NCI-H1092 (cell line): Measurements from ENCODE around the gene PLA2G2F.

Experiments
- DNase-seq: peaks from one replicate; lab custom pipeline; 2025; lab: John Stamatoyannopoulos, UW

PLA2G2F gene, protein sequence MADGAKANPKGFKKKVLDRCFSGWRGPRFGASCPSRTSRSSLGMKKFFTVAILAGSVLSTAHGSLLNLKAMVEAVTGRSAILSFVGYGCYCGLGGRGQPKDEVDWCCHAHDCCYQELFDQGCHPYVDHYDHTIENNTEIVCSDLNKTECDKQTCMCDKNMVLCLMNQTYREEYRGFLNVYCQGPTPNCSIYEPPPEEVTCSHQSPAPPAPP

GRCh38 chr1:20138961-20139550, at the start of gene PLA2G2F:
Gene PLA2G2F, plus strand, starts transcription at chr1:20139323. Its CDS starts 105 bp downstream, at chr1:20139428.
- DNase-seq: no peak

DNA sequence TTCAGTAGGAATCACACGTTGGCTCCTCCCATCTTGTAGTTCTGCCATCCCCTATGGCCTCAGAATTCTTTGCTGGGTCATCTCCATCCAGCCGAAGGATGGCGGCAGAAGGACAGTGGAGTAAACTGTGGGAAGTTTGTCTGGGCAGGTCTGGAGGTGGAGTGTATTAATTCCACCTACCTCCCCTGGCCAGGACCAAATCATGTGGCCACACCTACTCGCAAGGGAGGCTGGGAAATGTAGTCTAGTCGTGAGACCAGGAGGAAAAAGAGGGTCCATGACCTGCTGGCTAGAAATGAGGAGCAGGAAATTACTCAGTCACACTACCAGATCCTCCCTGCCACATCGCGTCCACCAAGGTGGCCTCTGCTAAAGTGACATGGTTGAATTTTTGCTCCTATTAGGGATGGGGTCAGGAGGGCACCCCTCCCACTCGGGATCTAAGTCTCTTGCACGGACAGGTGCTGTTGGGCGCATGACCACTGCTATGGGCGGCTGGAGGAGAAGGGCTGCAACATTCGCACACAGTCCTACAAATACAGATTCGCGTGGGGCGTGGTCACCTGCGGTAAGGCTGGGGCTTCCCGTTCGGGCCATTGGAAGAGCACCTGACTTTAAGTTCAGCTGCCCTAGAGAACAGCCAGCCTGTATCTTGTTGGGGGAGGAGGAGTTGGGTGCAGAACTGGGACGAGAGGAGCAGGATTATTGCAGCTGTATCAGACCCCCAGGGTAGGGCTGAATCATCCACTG, 49.6 kb upstream of the PLA2G2F start:
- DNase-seq: no peak

DNA sequence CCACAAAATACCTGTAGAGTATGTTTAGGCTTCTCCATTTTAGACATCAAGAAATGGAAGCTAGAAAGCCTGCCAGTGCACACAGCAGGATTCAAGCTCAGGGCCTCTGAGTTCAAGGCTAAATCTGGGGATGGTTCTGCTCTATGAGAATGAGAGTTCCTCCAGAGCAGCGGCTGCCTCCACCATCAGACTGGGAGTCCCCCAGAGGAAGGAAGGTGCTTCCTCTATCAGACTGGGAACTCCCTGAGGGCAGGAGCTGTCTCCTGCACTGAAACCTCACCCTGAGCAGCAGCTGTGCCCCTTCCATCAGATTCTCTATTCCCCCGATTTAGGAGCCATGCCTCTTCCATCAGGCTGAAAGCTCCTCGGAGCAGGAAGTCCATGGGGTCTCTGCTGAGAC, 49.0 kb upstream of the PLA2G2F start:
- no peak for DNase-seq

DNA sequence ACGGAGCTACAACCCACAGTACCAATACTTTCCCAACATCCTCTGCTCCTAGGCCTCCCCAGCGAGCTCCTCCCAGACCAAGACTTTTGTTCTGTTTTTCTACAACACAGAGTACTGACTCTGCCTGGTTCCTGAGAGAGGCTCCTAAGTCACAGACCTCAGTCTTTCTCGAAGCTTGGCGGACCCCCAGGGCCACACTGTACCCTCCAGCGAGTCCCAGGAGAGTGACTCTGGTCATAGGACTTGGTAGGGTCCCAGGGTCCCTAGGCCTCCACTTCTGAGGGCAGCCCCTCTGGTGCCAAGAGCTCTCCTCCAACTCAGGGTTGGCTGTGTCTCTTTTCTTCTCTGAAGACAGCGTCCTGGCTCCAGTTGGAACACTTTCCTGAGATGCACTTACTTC, 48.5 kb upstream of the PLA2G2F start:
- no peak for DNase-seq

DNA sequence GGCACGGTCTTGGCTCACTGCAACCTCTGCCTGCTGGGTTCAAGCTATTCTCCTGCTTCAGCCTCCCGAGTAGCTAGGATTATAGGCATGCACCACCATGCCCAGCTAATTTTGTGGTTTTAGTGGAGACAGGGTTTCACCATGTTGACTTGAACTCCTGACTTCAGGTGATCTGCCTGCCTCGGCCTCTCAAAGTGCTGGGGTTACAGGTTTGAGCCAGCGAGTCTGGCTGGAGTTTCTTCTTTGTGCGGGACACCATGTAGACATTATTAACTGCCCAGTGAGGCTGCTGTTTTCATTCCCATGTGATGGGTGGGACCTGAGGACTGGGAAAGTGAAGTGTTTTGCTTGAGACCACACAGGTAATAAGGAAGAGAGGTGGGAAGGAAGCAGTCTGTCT, 45.8 kb upstream of the PLA2G2F start:
- DNase-seq: no peak

- DNase-seq: no peak
Observed at GRCh38 chr1:20093940-20094391, 45.2 kb upstream of the PLA2G2F start.

DNA sequence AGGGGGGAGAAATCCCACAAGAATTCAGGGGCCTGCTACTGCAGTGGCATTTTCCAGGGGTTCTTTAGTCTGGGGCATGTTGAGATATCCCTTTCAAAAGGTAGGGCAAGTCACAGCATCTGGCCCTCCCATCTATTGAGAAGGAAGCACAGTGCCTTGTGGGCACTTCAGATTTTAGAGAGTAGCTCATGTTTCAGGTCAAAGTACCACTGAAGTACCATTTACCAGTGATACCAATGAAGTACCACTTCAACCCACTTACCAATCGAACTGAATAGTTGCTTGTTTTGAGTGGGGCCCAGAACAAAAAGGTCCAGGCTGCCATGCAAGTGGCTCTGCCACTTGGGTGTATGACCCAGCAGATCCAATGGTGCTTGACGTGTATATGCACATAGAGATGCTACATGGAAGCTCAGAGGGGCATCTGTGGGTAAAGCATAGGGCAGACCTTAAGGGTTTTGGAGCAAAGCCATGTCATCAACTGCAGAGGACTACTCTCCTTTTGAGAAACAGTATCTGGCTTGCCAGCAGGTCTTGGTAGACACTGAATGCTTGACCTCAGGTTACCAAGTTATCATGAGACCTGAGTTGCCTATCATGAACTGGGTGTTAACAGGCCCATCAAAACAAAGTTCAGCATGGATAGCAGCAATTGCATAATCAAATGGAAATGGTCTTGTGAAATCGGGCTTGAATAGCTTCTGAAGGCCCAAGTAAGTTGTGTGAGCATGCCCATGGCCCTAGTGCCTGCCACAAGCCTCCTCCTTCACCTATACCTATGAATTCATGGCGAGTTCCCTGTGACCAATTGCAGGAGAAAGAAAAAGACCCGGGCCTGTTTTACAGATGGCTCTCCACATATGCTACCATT, 43.3 kb upstream of the PLA2G2F start:
- no peak for DNase-seq

- no peak for DNase-seq
Observed at GRCh38 chr1:20096840-20097447, 42.2 kb upstream of the PLA2G2F start.

DNA sequence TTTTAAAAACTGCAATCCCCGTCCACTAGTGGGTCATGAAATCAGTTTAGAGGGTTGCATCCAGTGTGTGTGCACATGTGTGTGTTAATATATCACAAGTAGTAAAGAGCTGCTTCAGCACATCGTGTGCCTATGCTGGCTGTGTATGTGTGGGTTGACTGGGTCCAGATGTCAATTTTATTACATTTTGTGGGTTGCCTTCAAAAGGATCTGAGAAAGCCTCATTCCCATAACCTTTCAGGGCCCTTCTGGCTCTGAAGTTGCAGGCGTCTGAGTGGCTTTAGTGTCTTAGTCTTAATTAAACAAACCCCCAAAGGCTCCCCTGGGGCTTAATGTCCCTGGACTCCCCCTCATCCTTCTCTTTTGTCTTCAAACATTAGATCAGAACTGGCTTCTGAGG, 39.6 kb upstream of the PLA2G2F start:
- DNase-seq: no peak

DNA sequence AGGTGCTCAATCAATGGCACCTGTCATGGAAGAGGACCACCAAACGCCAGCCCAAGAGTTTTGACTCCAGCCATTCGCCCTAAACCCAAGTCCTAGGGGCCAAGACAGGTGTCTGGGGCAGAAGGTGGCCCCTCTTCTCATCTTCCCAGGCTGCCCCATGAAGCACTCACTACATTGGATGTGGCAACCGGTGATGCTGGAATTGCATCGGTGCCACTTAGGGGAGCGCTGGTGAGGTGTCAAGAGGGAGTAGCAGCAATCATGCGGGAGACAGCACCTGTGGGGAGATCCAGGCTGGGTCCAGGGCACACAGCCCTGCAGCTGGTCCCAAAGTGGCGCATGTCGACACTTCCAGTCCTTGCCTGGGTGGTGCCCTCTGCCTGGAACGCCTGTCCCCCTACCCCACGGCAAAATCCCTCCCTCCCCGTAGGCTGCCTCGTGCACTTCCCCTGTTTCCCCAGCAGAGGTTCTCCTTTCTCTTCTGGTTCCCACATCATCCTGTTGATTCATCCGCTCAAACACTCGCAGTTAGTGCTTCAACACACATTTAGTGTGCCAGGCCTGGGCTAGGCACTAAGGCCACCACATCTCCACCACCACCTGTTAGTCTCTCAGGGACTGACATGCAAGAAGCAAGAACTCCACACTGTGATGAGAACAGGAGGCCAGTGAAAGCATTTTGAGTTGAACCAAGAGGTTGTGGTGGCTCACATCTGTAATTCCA, 38.3 kb upstream of the PLA2G2F start:
- DNase-seq: peak; percentile 25

GRCh38 chr1:20102875-20103274, 36.2 kb upstream of the PLA2G2F start:
- no peak for DNase-seq

DNA sequence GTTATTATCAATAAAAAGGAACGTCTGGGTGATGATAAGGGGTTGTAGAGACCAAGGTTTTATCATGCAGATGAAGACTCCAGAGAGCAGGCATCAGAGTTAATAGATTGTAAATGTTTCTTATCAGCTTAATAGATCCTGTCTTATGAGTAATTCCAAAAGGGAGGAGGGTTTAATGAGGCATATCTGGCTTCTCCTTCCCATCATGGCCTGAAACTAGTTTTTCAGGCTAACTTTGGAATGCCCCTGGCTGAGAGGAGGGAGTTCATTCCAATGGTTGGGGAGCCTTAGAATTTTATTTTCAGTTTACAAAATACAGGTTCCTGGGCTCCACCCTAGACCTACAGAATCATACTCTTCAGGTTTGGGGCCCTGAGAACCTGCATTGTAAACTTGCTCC, 33.3 kb upstream of the PLA2G2F start:
- no peak for DNase-seq

- no peak for DNase-seq
Observed at GRCh38 chr1:20107351-20107750, 31.8 kb upstream of the PLA2G2F start.

DNA sequence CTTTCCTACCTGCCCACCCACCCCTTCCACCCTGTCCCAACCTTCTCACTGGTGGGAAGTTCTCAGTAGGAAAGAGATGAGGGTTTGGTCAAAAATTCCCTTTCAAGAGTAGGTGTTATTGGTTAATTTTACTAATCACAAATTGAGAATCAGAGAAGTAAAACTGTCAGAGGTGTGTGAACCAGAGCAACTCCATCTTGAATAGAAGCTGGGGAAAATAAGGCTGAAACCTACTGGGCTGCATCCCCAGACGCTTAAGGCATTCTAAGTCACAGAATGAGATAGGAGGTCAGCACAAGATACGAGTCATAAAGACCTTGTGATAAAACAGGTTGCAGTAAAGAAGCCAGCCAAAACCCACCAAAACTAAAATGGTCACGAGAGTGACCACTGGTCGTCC, 31.3 kb upstream of the PLA2G2F start:
- DNase-seq: no peak

- no peak for DNase-seq
Observed at GRCh38 chr1:20108366-20109123, 30.6 kb upstream of the PLA2G2F start.

DNA sequence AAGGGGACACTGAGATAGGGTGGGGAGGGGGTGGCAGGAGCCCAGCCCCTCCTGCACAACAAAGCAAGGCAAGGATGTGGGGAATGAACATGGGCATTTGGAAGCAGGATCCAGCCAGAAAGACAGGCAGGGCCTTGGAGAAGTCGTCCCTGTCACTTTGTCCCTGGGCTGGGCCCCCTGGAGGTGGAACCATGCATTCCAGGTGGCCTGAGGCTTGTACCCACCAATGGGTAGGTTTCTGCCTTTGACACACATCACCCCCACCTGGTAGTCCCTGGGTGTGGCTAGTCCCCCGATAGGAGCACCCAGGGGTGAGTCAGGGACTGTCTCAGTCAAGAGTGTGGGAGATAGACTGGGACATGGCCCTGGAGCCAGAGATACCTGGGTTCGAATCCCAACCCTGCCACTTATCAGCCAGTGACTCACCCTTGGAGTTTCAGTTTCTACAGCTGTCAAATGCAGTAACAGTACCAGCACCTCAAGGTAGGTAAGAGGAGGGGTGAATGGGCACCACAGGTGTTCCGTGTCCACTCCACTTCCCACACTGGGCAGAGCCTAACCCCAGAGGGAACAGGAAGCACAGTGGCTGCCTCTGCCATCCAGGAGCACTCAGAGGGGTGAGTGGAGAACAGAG, 29.8 kb upstream of the PLA2G2F start:
- DNase-seq: no peak

GRCh38 chr1:20110679-20111078, 28.4 kb upstream of the PLA2G2F start:
- no peak for DNase-seq

GRCh38 chr1:20111452-20111851, 27.7 kb upstream of the PLA2G2F start:
- no peak for DNase-seq

DNA sequence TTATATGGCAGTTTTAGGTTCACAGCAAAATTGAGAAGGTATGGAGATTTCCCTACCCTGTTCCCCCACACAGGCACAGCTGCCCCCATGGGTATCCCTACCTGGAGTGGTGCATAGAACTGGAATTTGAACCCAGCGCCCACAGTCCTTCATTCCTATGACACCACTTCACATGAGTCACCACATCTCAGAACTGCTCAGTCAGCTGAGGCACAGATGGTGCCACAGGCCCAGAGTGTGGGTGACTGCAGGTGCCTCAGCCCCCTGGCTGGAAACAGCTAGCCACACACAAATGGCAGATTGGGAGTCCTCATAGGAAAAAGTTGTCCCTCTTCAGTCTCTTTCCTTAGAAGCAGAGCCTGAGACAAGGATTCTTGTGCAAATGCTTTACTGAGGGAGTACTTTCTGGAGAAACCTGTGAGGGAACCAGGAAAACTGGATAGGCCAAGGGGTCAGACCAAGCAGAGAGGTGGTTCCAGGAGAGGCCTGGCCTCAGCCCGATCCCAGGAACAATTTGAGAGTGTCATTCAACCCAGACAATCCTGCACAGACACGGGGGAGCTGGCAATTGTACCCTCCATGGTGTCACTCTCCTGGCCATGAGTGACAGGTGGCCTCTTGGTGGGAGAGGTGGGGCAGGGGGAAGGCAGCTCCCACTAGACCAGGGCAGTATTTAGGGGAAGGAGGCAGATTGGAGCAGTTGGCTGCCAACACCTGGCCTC, 26.7 kb upstream of the PLA2G2F start:
- DNase-seq: no peak
